Measurements from ENCODE around the gene BCAR3. TPM values are rescaled to one million over a fixed set of nuclear protein-coding genes. Genes with fewer than 3 reads are reported as not detected.

BCAR3 gene
- total RNA-seq, 5 donors from 2014 or later (not counting 1 experiment from before 2014, with no cell fraction given) = 0.63 to 2.5 (median 1.4) TPM

DNA sequence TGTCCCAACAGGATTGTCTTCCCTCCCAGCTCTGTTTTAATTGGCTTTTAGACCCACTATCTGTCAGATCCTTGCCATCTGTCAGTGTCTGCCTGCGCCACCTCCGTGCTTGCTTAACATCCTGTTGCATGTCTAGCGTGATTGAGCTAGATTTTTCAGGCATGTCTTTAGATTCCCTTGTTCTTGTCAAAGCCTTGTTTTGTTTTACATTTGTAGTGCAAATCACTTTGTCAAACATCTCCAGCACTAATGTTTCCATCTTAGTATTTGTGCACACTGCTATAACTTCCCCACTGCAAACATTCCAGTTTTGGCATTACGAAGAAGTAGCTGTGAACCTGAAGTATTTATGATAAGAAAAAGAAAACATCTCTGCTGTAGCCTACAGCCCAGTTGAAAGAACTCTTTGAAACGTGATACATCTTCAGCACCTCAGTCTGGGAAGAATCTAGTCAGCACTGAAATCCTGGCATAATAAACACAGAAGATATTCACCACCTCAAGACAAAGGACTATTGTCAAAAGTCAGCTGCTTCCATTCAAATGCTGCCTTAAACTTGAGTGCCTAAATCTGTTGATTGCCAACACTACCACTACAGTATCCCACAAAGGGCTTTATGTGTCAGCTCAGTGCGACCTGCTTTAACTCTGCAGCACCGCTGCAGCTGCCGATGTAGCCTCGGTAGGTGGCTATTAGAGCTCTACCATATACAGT is 128.7 kb downstream of the BCAR3 start:
- Mint-ChIP-seq H3K4me3 (no peak overlapping the region), H3K36me3 (peaks cover 3% of the 10 kb centered on the region), H3K27ac (no peak overlapping the region), H3K27me3 (peaks cover 0 to 3% of the 10 kb centered on the region in 2 donors), H3K4me1 (peaks cover 10 to 28% (median 19%) of the 10 kb centered on the region in 3 donors), H3K9me3 (no peaks in the 10 kb centered on the region)
- Histone ChIP-seq H3K4me1 (ENCODE audit: control insufficient read depth in 1 of 2, extremely low read depth in 1 of 2, insufficient read depth in 2 of 2, low read length in 2 of 2) (peaks cover 0 to 10% of the 10 kb centered on the region in 2 experiments), H3K4me3 (ENCODE audit: control insufficient read depth in 1 of 2, extremely low read depth in 1 of 2, low read length in 1 of 2) (no peak overlapping the region), H3K27me3 (replicated peaks in 1 of 2; ENCODE audit: control insufficient read depth in 2 of 2, extremely low read depth in 1 of 2, insufficient read depth in 2 of 2, low read length in 1 of 2) (no peaks in the 10 kb centered on the region), H3K9me3 (no peaks in the 10 kb centered on the region), H3K27ac (ENCODE audit: low read length) (no peak overlapping the region), H3K36me3 (ENCODE audit: control insufficient read depth in 2 of 2, extremely low read depth in 1 of 2, insufficient read depth in 1 of 2, low read length in 1 of 2) (no peaks in the 10 kb centered on the region)
- DNase-seq (no peak), ATAC-seq (replicated peaks in 1 of 4) (no peak)
- 66% methylated on average over 4 of the region's 9 CpGs for WGBS (ENCODE audit: insufficient coverage)
- CTCF ChIA-PET = no interaction called here
- POLR2A ChIA-PET = interaction anchor here in 1 of 2 donors (0.7 kb wide), 1 partner anchor 217 kb away, joined by 3 read pairs; no protein-coding TSS in a partner anchor

DNA sequence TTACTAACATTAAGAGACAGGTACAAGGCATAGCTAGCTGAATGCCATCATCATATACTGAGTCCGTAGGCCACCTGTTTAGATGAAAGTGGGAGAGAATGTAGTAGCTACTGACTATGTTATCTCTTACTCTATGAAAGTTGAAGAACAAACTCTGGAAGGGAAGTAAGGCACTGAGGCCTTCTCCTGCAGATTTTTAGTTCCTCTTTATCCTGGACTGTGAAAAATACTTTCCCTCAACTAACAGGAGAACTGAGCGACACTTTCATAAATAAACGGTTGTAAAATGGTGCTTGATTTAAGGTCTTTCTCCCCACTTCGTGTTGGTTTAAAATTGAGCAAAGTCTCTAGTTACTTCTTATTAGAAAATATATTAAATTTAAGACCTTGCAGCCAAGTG is 131.8 kb downstream of the BCAR3 start:
- Histone ChIP-seq H3K27ac (ENCODE audit: low read length) (no peak overlapping the region), H3K27me3 (replicated peaks in 1 of 2; ENCODE audit: control insufficient read depth in 2 of 2, extremely low read depth in 1 of 2, insufficient read depth in 2 of 2, low read length in 1 of 2) (no peaks in the 10 kb centered on the region), H3K4me1 (ENCODE audit: control insufficient read depth in 1 of 2, extremely low read depth in 1 of 2, insufficient read depth in 2 of 2, low read length in 2 of 2) (peaks cover 0 to 3% of the 10 kb centered on the region in 2 experiments), H3K4me3 (ENCODE audit: control insufficient read depth in 1 of 2, extremely low read depth in 1 of 2, low read length in 1 of 2) (no peak overlapping the region), H3K9me3 (no peaks in the 10 kb centered on the region), H3K36me3 (ENCODE audit: control insufficient read depth in 2 of 2, extremely low read depth in 1 of 2, insufficient read depth in 1 of 2, low read length in 1 of 2) (no peaks in the 10 kb centered on the region)
- Mint-ChIP-seq H3K27ac (no peak overlapping the region), H3K9me3 (no peaks in the 10 kb centered on the region), H3K4me3 (no peak overlapping the region), H3K4me1 (peaks cover 3 to 21% (median 13%) of the 10 kb centered on the region in 3 donors), H3K27me3 (peaks cover 0 to 3% of the 10 kb centered on the region in 2 donors), H3K36me3 (peaks cover 3% of the 10 kb centered on the region)
- no CpG with 5 or more reads among the region's 4 CpGs for WGBS (ENCODE audit: insufficient coverage)
- ChIA-PET POLR2A (no interaction called here), CTCF (interaction anchor here in 1 of 2 donors (0.6 kb wide), 1 partner anchor 104 kb away, joined by 8 read pairs; no protein-coding TSS in a partner anchor)
- no peak for DNase-seq
- ATAC-seq (replicated peaks in 1 of 4) = no peak

DNA sequence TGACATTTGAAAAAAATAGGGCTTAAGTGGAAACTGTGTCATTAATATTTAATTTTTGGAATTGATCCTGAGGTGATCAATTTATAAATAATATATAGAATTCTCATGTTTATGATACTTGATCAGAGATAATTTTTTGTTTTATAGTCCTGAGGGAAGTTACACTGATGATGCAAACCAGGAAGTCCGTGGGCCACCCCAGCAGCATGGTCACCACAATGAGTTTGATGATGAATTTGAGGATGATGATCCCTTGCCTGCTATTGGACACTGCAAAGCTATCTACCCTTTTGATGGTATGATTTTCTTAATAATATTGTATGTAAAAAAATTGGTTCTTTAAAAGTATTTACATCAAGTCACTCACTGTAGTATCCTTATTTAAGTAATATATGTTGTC is 132.5 kb downstream of the BCAR3 start:
- ATAC-seq (replicated peaks in 1 of 4) = no peak
- H3K4me3 ChIP-seq (ENCODE audit: control insufficient read depth in 1 of 2, extremely low read depth in 1 of 2, low read length in 1 of 2) = no peak overlapping the region
- ChIA-PET CTCF (interaction anchor here in 1 of 2 donors (0.6 kb wide), 1 partner anchor 103 kb away, joined by 8 read pairs; no protein-coding TSS in a partner anchor), POLR2A (no interaction called here)
- Mint-ChIP-seq H3K27me3 (peaks cover 0 to 3% of the 10 kb centered on the region in 2 donors), H3K4me3 (no peak overlapping the region), H3K27ac (no peak overlapping the region), H3K36me3 (peaks cover 3% of the 10 kb centered on the region), H3K4me1 (peaks cover 0 to 14% (median 7%) of the 10 kb centered on the region in 3 donors), H3K9me3 (no peaks in the 10 kb centered on the region)
- no peaks in the 10 kb centered on the region for H3K9me3 ChIP-seq
- no peaks in the 10 kb centered on the region for H3K4me1 ChIP-seq (ENCODE audit: control insufficient read depth in 1 of 2, extremely low read depth in 1 of 2, insufficient read depth in 2 of 2, low read length in 2 of 2)
- 63% methylated on average over 1 of the region's 1 CpG for WGBS (ENCODE audit: insufficient coverage)
- H3K27ac ChIP-seq (ENCODE audit: low read length) = no peak overlapping the region
- DNase-seq = no peak
- no peaks in the 10 kb centered on the region for H3K27me3 ChIP-seq (replicated peaks in 1 of 2; ENCODE audit: control insufficient read depth in 2 of 2, extremely low read depth in 1 of 2, insufficient read depth in 2 of 2, low read length in 1 of 2)
- no peaks in the 10 kb centered on the region for H3K36me3 ChIP-seq (ENCODE audit: control insufficient read depth in 2 of 2, extremely low read depth in 1 of 2, insufficient read depth in 1 of 2, low read length in 1 of 2)

DNA sequence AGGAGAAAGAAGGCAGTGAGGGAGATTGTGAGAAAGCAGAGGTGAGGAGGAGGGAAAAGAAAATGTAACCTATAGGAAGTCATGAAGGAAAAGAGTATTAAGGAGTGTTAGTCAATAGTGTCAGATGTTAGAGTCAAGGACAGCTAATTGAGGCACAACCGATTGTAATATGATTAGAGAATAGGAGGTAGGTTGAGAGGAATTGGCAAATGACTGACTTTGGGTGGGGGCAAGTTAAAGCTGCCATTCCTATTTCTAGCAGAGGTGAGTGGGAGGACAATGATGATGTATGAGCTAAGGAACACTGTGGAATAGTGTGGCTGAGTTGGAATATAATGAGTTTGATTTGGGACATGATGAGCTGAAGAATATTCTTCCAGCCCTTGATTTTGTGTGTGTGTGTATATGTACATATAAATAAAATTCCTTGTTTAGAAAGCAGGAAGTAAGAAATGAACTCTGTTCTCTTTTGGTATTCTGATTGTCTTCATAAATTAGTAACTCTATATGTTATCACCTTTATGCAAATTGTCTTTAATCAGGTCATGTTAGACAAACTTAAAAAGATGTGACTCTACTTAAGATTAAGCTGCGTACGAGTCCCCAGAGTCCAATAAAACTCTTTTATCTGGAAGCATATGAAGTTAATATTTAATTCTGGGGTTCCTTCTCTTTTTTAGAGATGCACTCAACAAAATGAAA is 135.3 kb downstream of the BCAR3 start:
- Histone ChIP-seq H3K27ac (ENCODE audit: low read length) (no peak overlapping the region), H3K27me3 (replicated peaks in 1 of 2; ENCODE audit: control insufficient read depth in 2 of 2, extremely low read depth in 1 of 2, insufficient read depth in 2 of 2, low read length in 1 of 2) (no peaks in the 10 kb centered on the region), H3K9me3 (no peaks in the 10 kb centered on the region), H3K4me1 (ENCODE audit: control insufficient read depth in 1 of 2, extremely low read depth in 1 of 2, insufficient read depth in 2 of 2, low read length in 2 of 2) (no peaks in the 10 kb centered on the region), H3K4me3 (ENCODE audit: control insufficient read depth in 1 of 2, extremely low read depth in 1 of 2, low read length in 1 of 2) (no peak overlapping the region), H3K36me3 (ENCODE audit: control insufficient read depth in 2 of 2, extremely low read depth in 1 of 2, insufficient read depth in 1 of 2, low read length in 1 of 2) (no peaks in the 10 kb centered on the region)
- Mint-ChIP-seq H3K27ac (no peak overlapping the region), H3K4me3 (no peak overlapping the region), H3K36me3 (peaks cover 3% of the 10 kb centered on the region), H3K27me3 (no peaks in the 10 kb centered on the region), H3K4me1 (no peaks in the 10 kb centered on the region), H3K9me3 (no peaks in the 10 kb centered on the region)
- DNase-seq (no peak), ATAC-seq (replicated peaks in 1 of 4) (no peak)
- ChIA-PET CTCF (interaction anchor here (0.5 to 0.6 kb wide), 2 partner anchors 445 to 565 kb away, joined by 3 to 6 read pairs; no protein-coding TSS in a partner anchor), POLR2A (no interaction called here)
- 85% methylated on average over 1 of the region's 3 CpGs for WGBS (ENCODE audit: insufficient coverage)

DNA sequence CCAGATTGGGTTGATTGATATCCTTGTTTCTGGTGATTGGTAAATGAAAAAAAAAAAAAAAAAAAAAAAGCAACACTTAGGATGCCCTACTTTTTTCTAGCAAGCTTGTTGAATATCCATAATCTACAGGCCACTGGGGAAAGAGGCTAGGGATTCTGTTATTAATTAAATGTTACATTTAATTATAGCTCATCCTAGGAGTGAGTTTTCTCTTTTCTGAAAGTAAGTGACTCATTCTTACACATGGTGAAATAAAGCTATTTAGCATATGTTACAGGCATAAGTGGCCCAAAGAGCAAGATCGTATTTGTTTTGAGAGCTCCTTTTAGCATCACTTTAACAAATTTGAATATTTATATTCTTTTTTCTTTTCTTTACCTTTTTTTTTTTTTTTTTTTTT is 139.2 kb downstream of the BCAR3 start:
- CTCF ChIA-PET = interaction anchor here (0.5 to 0.7 kb wide), 4 partner anchors 38 to 529 kb away, joined by 3 to 4 read pairs (median 4); partner anchors contain the start of gene DR1 (in 1 of the 2)
- WGBS (ENCODE audit: insufficient coverage) = no CpG with 5 or more reads among the region's 1 CpG
- Histone ChIP-seq H3K9me3 (no peaks in the 10 kb centered on the region), H3K4me1 (ENCODE audit: control insufficient read depth in 1 of 2, extremely low read depth in 1 of 2, insufficient read depth in 2 of 2, low read length in 2 of 2) (no peaks in the 10 kb centered on the region), H3K27ac (ENCODE audit: low read length) (no peak overlapping the region), H3K27me3 (replicated peaks in 1 of 2; ENCODE audit: control insufficient read depth in 2 of 2, extremely low read depth in 1 of 2, insufficient read depth in 2 of 2, low read length in 1 of 2) (no peaks in the 10 kb centered on the region), H3K4me3 (ENCODE audit: control insufficient read depth in 1 of 2, extremely low read depth in 1 of 2, low read length in 1 of 2) (no peak overlapping the region), H3K36me3 (ENCODE audit: control insufficient read depth in 2 of 2, extremely low read depth in 1 of 2, insufficient read depth in 1 of 2, low read length in 1 of 2) (no peaks in the 10 kb centered on the region)
- H3K36me3 Mint-ChIP-seq = no peaks in the 10 kb centered on the region
- no peak overlapping the region for H3K27ac Mint-ChIP-seq
- no peak for DNase-seq
- H3K4me1 Mint-ChIP-seq = no peaks in the 10 kb centered on the region
- no peaks in the 10 kb centered on the region for H3K27me3 Mint-ChIP-seq
- POLR2A ChIA-PET = interaction anchor here in 1 of 2 donors (0.6 kb wide), 2 partner anchors 241 to 355 kb away, joined by 4 to 6 read pairs; no protein-coding TSS in a partner anchor
- H3K4me3 Mint-ChIP-seq = no peak overlapping the region
- ATAC-seq (replicated peaks in 1 of 4) = no peak
- H3K9me3 Mint-ChIP-seq = no peaks in the 10 kb centered on the region

DNA sequence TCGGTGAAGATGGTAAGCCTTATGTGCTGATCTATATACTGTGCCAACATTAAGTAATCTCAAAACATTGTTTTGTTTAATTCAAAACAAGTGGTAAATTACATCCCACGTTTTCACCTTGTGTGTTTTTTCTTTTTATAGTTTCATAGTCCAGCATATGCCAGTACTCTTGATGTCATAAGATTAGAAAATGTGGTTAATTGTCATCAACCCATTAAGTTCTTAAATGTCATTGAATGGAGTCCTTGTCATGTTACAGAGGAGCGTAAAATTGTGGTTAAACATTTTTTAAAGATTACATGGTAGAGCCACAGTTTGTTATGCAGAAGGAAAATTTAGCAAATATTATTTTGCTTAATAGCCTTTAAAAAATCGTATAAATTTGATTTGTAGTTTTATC is 140.6 kb downstream of the BCAR3 start:
- no peaks in the 10 kb centered on the region for H3K27me3 Mint-ChIP-seq
- no peak for DNase-seq
- H3K27ac ChIP-seq (ENCODE audit: low read length) = no peak overlapping the region
- H3K9me3 ChIP-seq = no peaks in the 10 kb centered on the region
- H3K9me3 Mint-ChIP-seq = no peaks in the 10 kb centered on the region
- ChIA-PET POLR2A (no interaction called here), CTCF (no interaction called here)
- no peaks in the 10 kb centered on the region for H3K27me3 ChIP-seq (replicated peaks in 1 of 2; ENCODE audit: control insufficient read depth in 2 of 2, extremely low read depth in 1 of 2, insufficient read depth in 2 of 2, low read length in 1 of 2)
- ATAC-seq (replicated peaks in 1 of 4) = no peak
- H3K4me3 Mint-ChIP-seq = no peak overlapping the region
- no peaks in the 10 kb centered on the region for H3K36me3 ChIP-seq (ENCODE audit: control insufficient read depth in 2 of 2, extremely low read depth in 1 of 2, insufficient read depth in 1 of 2, low read length in 1 of 2)
- H3K36me3 Mint-ChIP-seq = no peaks in the 10 kb centered on the region
- no CpG with 5 or more reads among the region's 4 CpGs for WGBS (ENCODE audit: insufficient coverage)
- H3K4me1 Mint-ChIP-seq = no peaks in the 10 kb centered on the region
- no peak overlapping the region for H3K27ac Mint-ChIP-seq
- no peak overlapping the region for H3K4me3 ChIP-seq (ENCODE audit: control insufficient read depth in 1 of 2, extremely low read depth in 1 of 2, low read length in 1 of 2)
- no peaks in the 10 kb centered on the region for H3K4me1 ChIP-seq (ENCODE audit: control insufficient read depth in 1 of 2, extremely low read depth in 1 of 2, insufficient read depth in 2 of 2, low read length in 2 of 2)

Data from T-cell (primary cell).